ENCODE measurements around the gene DPF3. TPM values are rescaled to one million over a fixed set of nuclear protein-coding genes. Genes with fewer than 3 reads are reported as not detected.

The DPF3 gene
- total and polyA plus RNA-seq, 7 experiments from 2014 or later: 0.07 to 5.5 (median 0.57) TPM; not detected in 1

DNA sequence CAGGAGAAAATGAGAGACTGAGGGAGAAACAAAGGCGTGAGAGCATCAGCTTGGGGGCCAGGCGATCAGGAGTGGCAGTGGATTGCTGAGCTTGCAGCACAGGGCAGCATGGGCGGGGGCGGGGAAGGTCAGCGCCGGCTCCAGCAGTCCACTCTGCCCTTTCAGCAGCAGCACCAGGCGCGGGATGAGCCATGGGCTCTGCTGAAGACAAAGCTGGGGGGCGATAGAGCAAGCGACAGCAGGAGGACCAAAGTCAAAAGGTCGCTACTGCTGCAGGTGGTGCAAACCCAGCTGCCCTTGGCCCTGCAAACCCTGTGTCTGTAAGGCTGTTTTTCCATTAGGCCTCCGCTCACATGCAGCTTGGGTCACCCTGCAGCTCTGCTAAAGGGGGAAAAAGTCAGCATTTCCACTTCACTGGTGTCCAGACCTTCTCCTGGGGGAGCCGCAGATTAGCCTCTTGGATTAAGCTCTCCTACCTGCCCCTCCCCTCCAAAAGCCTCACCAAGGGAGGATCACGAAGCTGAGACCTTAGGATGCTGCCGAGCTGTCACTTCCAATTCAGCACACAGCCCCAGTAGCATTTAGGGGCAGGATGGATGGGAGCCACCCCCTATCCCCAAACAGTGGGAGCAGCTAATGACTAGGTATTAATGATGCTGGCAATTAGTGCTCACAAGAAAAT is 204.8 kb downstream of the DPF3 start:
- intact Hi-C loops (cut with micrococcal nuclease): no loop called here
- no peak overlapping the region for H3K27ac Mint-ChIP-seq
- peaks cover 0 to 3% (median 0%) of the 10 kb centered on the region in 7 donors for H3K4me1 Mint-ChIP-seq
- Histone ChIP-seq H3K9me3 (ENCODE audit: control insufficient read depth in 2 of 3, low read length in 3 of 3) (no peaks in the 10 kb centered on the region), H3K27me3 (ENCODE audit: control insufficient read depth in 2 of 2, insufficient read depth in 2 of 2, low read length in 2 of 2) (no peaks in the 10 kb centered on the region), H3K4me3 (ENCODE audit: low read length) (no peak overlapping the region), H3K27ac (ENCODE audit: low read depth, low read length) (no peak overlapping the region), H3K36me3 (ENCODE audit: control insufficient read depth in 2 of 3, insufficient read depth in 3 of 3, low read length in 3 of 3) (no peaks in the 10 kb centered on the region), H3K4me1 (ENCODE audit: control insufficient read depth in 2 of 2, insufficient read depth in 2 of 2, low read length in 2 of 2) (no peaks in the 10 kb centered on the region)
- ChIA-PET CTCF (no interaction called here), POLR2A (interaction anchor here (0.5 kb wide), 1 partner anchor 12 kb away, joined by 3 read pairs; no protein-coding TSS in a partner anchor)
- no peak for ATAC-seq
- H3K9me3 Mint-ChIP-seq: peaks cover 0 to 3% (median 0%) of the 10 kb centered on the region in 11 donors
- H3K36me3 Mint-ChIP-seq: peaks cover 0 to 27% (median 0%) of the 10 kb centered on the region in 5 donors
- DNase-seq: no peak
- no peak overlapping the region for H3K4me3 Mint-ChIP-seq
- peaks cover 0 to 14% (median 0%) of the 10 kb centered on the region in 5 donors for H3K27me3 Mint-ChIP-seq

DNA sequence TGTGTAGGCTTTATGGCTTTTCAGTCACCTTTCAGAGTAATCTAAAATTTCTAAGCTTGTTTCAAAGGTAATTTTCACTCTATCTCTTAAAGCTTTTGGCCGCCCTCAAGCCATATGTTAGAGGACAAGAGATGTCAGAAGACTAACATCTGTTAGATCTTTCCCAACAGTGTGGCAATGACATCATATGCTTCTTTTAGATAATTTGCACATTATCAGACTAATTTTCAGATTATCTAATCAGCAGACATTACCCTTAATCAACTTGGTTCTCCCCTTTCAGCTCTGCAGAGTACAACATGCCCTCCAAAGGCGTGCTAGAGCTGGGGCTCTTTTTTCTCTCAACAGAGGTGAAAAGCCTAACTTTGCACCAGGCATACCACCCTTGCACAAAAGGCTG is 207.1 kb downstream of the DPF3 start:
- Mint-ChIP-seq H3K4me1 (peaks cover 0 to 3% (median 0%) of the 10 kb centered on the region in 7 donors), H3K9me3 (peaks cover 0 to 4% (median 0%) of the 10 kb centered on the region in 11 donors), H3K27ac (no peak overlapping the region), H3K36me3 (peaks cover 0 to 19% (median 0%) of the 10 kb centered on the region in 5 donors), H3K27me3 (peaks cover 0 to 11% (median 0%) of the 10 kb centered on the region in 5 donors), H3K4me3 (no peak overlapping the region)
- ChIA-PET CTCF (no interaction called here), POLR2A (no interaction called here)
- no peaks in the 10 kb centered on the region for H3K27me3 ChIP-seq (ENCODE audit: control insufficient read depth in 2 of 2, insufficient read depth in 2 of 2, low read length in 2 of 2)
- intact Hi-C loops (cut with micrococcal nuclease): no loop called here
- no peak overlapping the region for H3K4me3 ChIP-seq (ENCODE audit: low read length)
- H3K27ac ChIP-seq (ENCODE audit: low read depth, low read length): no peak overlapping the region
- ATAC-seq (no peak), DNase-seq (no peak)
- no peaks in the 10 kb centered on the region for H3K9me3 ChIP-seq (ENCODE audit: control insufficient read depth in 2 of 3, low read length in 3 of 3)
- H3K36me3 ChIP-seq (ENCODE audit: control insufficient read depth in 2 of 3, insufficient read depth in 3 of 3, low read length in 3 of 3): no peaks in the 10 kb centered on the region
- H3K4me1 ChIP-seq (ENCODE audit: control insufficient read depth in 2 of 2, insufficient read depth in 2 of 2, low read length in 2 of 2): no peaks in the 10 kb centered on the region

DNA sequence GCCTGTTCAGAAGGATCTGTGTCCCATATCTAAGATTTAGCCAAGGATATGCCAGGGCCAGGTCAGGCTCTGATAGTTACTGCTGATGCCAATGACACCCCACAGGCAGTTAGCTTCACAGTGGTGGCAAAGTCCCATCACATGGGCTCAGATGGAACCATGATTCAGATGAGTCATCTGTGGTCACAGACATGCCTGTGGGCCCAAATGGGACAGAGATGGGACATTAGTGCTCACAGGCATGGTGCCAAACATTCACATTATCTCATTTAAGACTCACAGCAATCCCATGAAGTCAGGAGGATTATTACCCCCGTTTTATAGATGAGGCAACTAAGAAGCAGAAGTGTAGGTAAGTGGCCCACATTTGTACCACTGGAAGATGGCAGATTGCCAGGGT is 207.8 kb downstream of the DPF3 start:
- Mint-ChIP-seq H3K27me3 (peaks cover 0 to 11% (median 0%) of the 10 kb centered on the region in 5 donors), H3K4me1 (peaks cover 0 to 3% (median 0%) of the 10 kb centered on the region in 7 donors), H3K27ac (no peak overlapping the region), H3K9me3 (peaks cover 0 to 4% (median 0%) of the 10 kb centered on the region in 11 donors), H3K4me3 (no peak overlapping the region), H3K36me3 (peaks cover 0 to 13% (median 0%) of the 10 kb centered on the region in 5 donors)
- no peak overlapping the region for H3K27ac ChIP-seq (ENCODE audit: low read depth, low read length)
- H3K4me1 ChIP-seq (ENCODE audit: control insufficient read depth in 2 of 2, insufficient read depth in 2 of 2, low read length in 2 of 2): no peaks in the 10 kb centered on the region
- intact Hi-C loops (cut with micrococcal nuclease): no loop called here
- POLR2A ChIA-PET: no interaction called here
- H3K27me3 ChIP-seq (ENCODE audit: control insufficient read depth in 2 of 2, insufficient read depth in 2 of 2, low read length in 2 of 2): no peaks in the 10 kb centered on the region
- H3K4me3 ChIP-seq (ENCODE audit: low read length): no peak overlapping the region
- no peaks in the 10 kb centered on the region for H3K36me3 ChIP-seq (ENCODE audit: control insufficient read depth in 2 of 3, insufficient read depth in 3 of 3, low read length in 3 of 3)
- no peak for ATAC-seq
- DNase-seq: no peak
- CTCF ChIA-PET: no interaction called here
- H3K9me3 ChIP-seq (ENCODE audit: control insufficient read depth in 2 of 3, low read length in 3 of 3): no peaks in the 10 kb centered on the region

DNA sequence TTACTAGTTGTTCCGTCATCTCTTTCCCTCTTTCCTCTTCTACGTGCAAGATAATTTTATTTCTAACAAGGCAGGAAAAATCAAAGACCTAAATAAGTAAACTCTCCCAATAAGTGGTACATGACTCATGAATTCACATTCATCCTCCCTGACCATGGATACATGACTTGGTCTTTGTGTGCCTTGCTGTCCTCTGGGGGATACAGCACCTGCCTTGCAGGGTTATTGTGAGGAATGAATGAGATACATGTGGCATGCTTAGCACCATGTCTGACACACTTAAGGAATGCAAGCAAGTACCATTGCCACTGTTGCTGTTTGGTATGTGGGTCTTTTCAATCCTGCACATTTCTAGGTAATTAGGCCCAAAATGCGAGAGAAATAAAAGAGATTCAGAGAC is 208.4 kb downstream of the DPF3 start:
- H3K9me3 Mint-ChIP-seq: peaks cover 0 to 4% (median 0%) of the 10 kb centered on the region in 11 donors
- intact Hi-C loops (cut with micrococcal nuclease): no loop called here

DNA sequence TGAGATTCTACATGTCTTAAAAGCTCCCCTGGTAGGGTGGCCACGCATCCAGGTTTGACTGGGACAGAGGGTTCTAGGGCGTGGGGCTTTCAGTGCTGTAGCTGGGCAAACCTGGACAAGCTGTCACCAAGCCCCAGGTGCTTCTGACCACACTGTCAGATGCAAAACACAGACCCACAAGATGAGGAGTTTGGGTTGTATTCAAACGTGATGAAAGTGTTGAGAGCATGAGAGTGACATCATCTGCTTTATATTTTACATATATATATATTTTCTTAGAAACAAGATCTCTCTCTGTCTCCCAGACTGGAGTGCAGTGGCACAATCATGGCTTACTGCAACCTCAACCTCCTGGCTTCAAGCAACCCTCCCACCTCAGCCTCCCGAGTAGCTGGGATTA is 210.1 kb downstream of the DPF3 start:
- Histone ChIP-seq H3K36me3 (ENCODE audit: control insufficient read depth in 2 of 3, insufficient read depth in 3 of 3, low read length in 3 of 3) (no peaks in the 10 kb centered on the region), H3K27ac (ENCODE audit: low read depth, low read length) (no peak overlapping the region), H3K27me3 (ENCODE audit: control insufficient read depth in 2 of 2, insufficient read depth in 2 of 2, low read length in 2 of 2) (no peaks in the 10 kb centered on the region), H3K4me3 (ENCODE audit: low read length) (no peak overlapping the region), H3K4me1 (ENCODE audit: control insufficient read depth in 2 of 2, insufficient read depth in 2 of 2, low read length in 2 of 2) (no peaks in the 10 kb centered on the region), H3K9me3 (ENCODE audit: control insufficient read depth in 2 of 3, low read length in 3 of 3) (no peaks in the 10 kb centered on the region)
- H3K4me3 Mint-ChIP-seq: no peak overlapping the region
- intact Hi-C loops (cut with micrococcal nuclease): no loop called here
- CTCF ChIA-PET: no interaction called here
- peaks cover 0 to 11% (median 0%) of the 10 kb centered on the region in 5 donors for H3K27me3 Mint-ChIP-seq
- peaks cover 0 to 10% (median 0%) of the 10 kb centered on the region in 5 donors for H3K36me3 Mint-ChIP-seq
- POLR2A ChIA-PET: no interaction called here
- DNase-seq: no peak
- peaks cover 0 to 4% (median 0%) of the 10 kb centered on the region in 11 donors for H3K9me3 Mint-ChIP-seq
- no peak overlapping the region for H3K27ac Mint-ChIP-seq
- ATAC-seq: no peak
- H3K4me1 Mint-ChIP-seq: peaks cover 0 to 3% (median 0%) of the 10 kb centered on the region in 7 donors

More for the DNA sequence above, 208.4 kb downstream of the DPF3 start:
- no peaks in the 10 kb centered on the region for H3K9me3 ChIP-seq (ENCODE audit: control insufficient read depth in 2 of 3, low read length in 3 of 3)
- no peak overlapping the region for H3K27ac Mint-ChIP-seq
- no peak overlapping the region for H3K4me3 ChIP-seq (ENCODE audit: low read length)
- H3K36me3 ChIP-seq (ENCODE audit: control insufficient read depth in 2 of 3, insufficient read depth in 3 of 3, low read length in 3 of 3): no peaks in the 10 kb centered on the region
- peaks cover 0 to 3% (median 0%) of the 10 kb centered on the region in 7 donors for H3K4me1 Mint-ChIP-seq
- peaks cover 0 to 10% (median 0%) of the 10 kb centered on the region in 5 donors for H3K36me3 Mint-ChIP-seq
- H3K27me3 Mint-ChIP-seq: peaks cover 0 to 11% (median 0%) of the 10 kb centered on the region in 5 donors
- no peaks in the 10 kb centered on the region for H3K27me3 ChIP-seq (ENCODE audit: control insufficient read depth in 2 of 2, insufficient read depth in 2 of 2, low read length in 2 of 2)
- H3K4me1 ChIP-seq (ENCODE audit: control insufficient read depth in 2 of 2, insufficient read depth in 2 of 2, low read length in 2 of 2): no peaks in the 10 kb centered on the region
- no peak for DNase-seq
- no peak overlapping the region for H3K27ac ChIP-seq (ENCODE audit: low read depth, low read length)
- ATAC-seq: no peak
- CTCF ChIA-PET: no interaction called here
- POLR2A ChIA-PET: no interaction called here
- no peak overlapping the region for H3K4me3 Mint-ChIP-seq

DNA sequence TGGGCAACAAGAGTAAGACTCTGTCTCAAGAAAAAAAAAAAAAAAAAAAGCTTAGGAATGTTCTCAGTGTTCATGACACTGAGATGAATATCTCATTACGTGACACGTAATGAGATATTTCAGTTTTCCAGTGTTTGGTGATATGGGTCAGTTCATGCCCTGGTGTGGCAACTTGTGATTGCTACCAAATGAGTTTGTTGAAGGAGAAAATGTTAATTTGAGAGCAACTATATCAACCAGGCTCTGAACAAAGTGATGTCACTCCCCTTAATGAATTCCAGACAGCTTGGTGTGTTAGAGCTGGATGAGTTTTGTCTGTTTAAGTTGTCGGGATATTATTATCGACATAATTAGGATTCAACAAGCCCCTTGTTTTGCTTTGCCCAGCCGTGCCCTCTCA is 211.7 kb downstream of the DPF3 start:
- ATAC-seq (no peak), DNase-seq (no peak)
- Histone ChIP-seq H3K9me3 (ENCODE audit: control insufficient read depth in 2 of 3, low read length in 3 of 3) (no peaks in the 10 kb centered on the region), H3K27me3 (ENCODE audit: control insufficient read depth in 2 of 2, insufficient read depth in 2 of 2, low read length in 2 of 2) (no peaks in the 10 kb centered on the region), H3K4me1 (ENCODE audit: control insufficient read depth in 2 of 2, insufficient read depth in 2 of 2, low read length in 2 of 2) (no peaks in the 10 kb centered on the region), H3K27ac (ENCODE audit: low read depth, low read length) (no peak overlapping the region), H3K36me3 (ENCODE audit: control insufficient read depth in 2 of 3, insufficient read depth in 3 of 3, low read length in 3 of 3) (no peaks in the 10 kb centered on the region), H3K4me3 (ENCODE audit: low read length) (no peak overlapping the region)
- POLR2A ChIA-PET: no interaction called here
- Mint-ChIP-seq H3K27me3 (peaks cover 0 to 7% (median 0%) of the 10 kb centered on the region in 5 donors), H3K4me3 (no peak overlapping the region), H3K4me1 (peaks cover 0 to 3% (median 0%) of the 10 kb centered on the region in 7 donors), H3K9me3 (peaks cover 0 to 4% (median 0%) of the 10 kb centered on the region in 11 donors), H3K36me3 (peaks cover 0 to 8% (median 0%) of the 10 kb centered on the region in 5 donors), H3K27ac (no peak overlapping the region)
- intact Hi-C loops (cut with micrococcal nuclease): no loop called here
- CTCF ChIA-PET: no interaction called here

Data from naive thymus-derived CD4-positive, alpha-beta T cell (primary cell).